GM12891 (cell line): ENCODE measurements around the gene SLX1A.

Source experiments
- PAX5 ChIP-seq: IDR thresholded peaks from 2 replicates; pipeline ENCODE4 v1.6.1; 2011; ENCODE audit warnings: low read length, moderate library complexity, mild to moderate bottlenecking; ENCODE audit not compliant: insufficient read depth, severe bottlenecking
- POLR2A ChIP-seq: IDR thresholded peaks from 2 replicates; pipeline ENCODE4 v1.6.1; 2011; ENCODE audit warnings: low read depth, low read length, control low read depth
- POLR2AphosphoS5 ChIP-seq: IDR thresholded peaks from 2 replicates; pipeline ENCODE4 v1.6.1; 2011; ENCODE audit warnings: low read depth, low read length, control low read depth
- POU2F2 ChIP-seq: IDR thresholded peaks from 2 replicates; pipeline ENCODE4 v1.6.1; 2011; ENCODE audit warnings: low read depth, mild to moderate bottlenecking, control low read depth, low read length, moderate library complexity
- SPI1 ChIP-seq: IDR thresholded peaks from 2 replicates; pipeline ENCODE4 v1.6.1; 2011; ENCODE audit warnings: low read depth, low read length, control low read depth
- TAF1 ChIP-seq: IDR thresholded peaks from 2 replicates; pipeline ENCODE4 v1.6.1; 2011; ENCODE audit warnings: low read depth, low read length, control low read depth

DNA sequence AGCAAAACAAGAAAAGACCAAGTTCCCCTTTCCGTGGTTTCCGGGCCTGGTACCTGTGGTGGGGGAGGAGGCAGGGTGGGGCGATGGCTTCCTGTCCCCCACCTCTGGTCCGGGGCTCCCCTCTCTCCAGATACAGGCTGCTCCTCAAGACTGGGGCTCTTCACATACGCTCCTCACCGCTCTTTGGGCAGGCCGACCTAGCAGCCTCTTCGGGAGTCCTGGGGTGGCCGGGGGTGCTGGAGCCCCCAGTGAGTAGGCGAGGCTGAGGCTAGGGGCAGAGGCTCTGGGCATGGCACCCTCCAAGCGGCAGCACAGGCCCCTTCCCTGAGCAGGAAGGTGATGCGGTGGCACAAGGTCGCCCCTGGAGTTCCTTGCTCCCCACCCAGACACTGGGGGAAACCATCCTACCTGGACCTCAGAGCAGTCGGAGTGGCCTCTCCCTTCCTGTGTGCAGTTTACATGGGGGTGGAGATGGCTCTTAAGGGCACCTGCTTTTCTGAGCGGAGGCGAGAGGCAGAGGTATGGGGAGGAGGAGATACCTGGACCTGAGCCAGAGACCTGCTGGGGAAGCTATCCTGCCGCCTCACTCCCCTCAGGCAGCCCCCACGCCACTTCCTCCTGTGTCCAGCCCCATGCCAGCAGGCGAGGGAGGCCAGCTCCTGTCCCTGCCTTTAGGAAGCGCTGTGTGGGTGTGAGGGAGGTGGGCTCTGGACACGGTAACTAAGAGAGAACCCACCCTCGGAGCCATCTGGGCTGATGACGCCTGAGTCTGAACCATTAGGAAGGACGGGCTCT is 9.4 kb upstream of the SLX1A start:
- TF ChIP-seq TAF1 (peak; percentile 67; the same call in 1 of the 2 replicates), POLR2AphosphoS5 (no peak; the same call in none of the 2 replicates), SPI1 (peak; percentile 81), POLR2A (no peak; the same call in 1 of the 2 replicates), PAX5 (no peak), POU2F2 (peak; percentile 40; the same call in 1 of the 2 replicates)
